NCI-H2196 (cell line): Measurements from ENCODE around the gene TUBGCP4.
"Not testable (repeated sequence)": the region's sequence is repeated elsewhere in the genome, so short reads cannot be mapped to it uniquely, and the experiment has no call there.

Experiments used
- DNase-seq: peaks from one replicate; lab custom pipeline; 2025; ENCODE audit not compliant: unreplicated experiment; lab: John Stamatoyannopoulos, UW

TUBGCP4 gene, protein sequence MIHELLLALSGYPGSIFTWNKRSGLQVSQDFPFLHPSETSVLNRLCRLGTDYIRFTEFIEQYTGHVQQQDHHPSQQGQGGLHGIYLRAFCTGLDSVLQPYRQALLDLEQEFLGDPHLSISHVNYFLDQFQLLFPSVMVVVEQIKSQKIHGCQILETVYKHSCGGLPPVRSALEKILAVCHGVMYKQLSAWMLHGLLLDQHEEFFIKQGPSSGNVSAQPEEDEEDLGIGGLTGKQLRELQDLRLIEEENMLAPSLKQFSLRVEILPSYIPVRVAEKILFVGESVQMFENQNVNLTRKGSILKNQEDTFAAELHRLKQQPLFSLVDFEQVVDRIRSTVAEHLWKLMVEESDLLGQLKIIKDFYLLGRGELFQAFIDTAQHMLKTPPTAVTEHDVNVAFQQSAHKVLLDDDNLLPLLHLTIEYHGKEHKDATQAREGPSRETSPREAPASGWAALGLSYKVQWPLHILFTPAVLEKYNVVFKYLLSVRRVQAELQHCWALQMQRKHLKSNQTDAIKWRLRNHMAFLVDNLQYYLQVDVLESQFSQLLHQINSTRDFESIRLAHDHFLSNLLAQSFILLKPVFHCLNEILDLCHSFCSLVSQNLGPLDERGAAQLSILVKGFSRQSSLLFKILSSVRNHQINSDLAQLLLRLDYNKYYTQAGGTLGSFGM

DNA sequence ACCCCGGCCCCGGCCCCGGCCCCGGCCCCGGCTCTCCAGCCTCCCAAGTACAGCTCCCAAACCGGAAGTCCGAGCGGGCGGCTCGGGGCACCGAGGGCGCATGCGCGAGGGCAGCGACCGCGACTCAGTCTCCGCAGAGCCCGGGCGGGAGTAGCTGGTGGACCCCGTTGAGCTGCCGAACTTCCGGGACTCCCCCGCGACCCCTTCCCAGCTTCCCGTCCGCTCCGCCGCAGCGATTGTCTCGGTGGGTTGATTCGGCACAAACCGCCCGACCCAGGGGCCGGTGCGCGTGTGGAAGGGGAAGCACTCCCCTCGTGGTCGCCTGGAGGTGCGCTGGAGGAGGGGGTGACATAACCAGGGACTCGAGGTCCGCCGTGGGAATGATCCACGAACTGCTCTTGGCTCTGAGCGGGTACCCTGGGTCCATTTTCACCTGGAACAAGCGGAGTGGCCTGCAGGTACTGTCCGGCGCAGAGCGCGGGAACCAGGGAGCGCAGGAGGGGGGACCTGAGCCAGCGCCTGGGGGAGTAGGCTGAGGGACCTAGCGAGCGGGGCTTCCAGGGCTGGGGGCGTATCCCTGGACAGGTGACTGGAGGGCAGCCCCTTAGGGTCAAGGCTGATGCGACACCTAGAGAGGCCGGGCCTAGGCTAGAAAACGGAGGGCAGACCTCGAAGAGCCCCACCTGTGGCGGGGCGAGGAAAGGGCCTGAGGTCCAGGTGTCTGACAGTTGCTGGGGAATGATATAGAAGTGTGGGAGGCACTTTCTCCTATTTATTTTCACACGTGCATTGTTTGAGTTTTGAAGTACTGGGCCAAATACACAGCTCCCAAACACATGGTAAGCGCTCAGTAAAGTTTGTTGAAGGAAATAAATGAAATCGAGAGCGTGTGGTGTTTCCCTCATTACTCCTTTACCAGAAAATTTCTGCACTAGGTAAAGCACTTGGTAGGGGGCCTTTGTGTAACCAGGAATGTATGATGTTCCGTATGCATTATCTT, at the start of gene TUBGCP4, which contains the start of gene ZSCAN29:
Gene TUBGCP4, plus strand, starts transcription at position 127 of the 1,000 bp plus-strand sequence. Its CDS starts 254 bp downstream, at position 381.
Gene ZSCAN29, minus strand, starts transcription at position 69 of the 1,000 bp plus-strand sequence. CDS start 1,130 bp downstream, outside the sequence.
- DNase-seq: peak; percentile 68

DNA sequence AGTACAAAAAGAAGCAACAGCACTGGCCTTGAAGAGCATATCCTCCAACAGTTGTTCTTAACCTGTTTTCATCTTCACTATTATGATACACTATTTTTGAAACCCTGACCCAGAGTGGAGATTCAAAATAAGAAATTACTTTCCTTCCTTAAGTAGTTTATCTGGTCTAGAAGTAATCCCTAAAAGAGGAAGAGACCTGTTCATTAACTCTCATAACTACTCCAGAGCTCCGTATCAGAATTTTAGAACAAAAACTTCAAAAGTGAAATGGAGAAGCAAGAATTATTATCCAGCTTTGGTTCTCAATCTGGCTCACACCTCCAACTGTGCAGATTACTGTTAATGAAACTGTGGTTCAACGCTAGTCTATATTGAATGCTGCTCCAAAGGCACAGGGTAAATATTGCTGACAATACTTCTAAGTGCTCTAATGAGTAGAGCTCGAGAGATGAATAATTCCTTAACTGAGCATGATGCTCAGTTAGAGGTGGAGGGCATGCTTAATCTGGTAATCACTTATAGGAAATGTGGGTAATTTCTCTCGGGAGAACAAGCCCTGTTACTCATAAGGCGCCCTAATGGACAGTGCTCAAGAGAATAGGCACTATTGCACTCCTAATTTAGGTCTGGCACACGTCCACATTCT, 45.7 kb upstream of the TUBGCP4 start:
- no peak for DNase-seq

DNA sequence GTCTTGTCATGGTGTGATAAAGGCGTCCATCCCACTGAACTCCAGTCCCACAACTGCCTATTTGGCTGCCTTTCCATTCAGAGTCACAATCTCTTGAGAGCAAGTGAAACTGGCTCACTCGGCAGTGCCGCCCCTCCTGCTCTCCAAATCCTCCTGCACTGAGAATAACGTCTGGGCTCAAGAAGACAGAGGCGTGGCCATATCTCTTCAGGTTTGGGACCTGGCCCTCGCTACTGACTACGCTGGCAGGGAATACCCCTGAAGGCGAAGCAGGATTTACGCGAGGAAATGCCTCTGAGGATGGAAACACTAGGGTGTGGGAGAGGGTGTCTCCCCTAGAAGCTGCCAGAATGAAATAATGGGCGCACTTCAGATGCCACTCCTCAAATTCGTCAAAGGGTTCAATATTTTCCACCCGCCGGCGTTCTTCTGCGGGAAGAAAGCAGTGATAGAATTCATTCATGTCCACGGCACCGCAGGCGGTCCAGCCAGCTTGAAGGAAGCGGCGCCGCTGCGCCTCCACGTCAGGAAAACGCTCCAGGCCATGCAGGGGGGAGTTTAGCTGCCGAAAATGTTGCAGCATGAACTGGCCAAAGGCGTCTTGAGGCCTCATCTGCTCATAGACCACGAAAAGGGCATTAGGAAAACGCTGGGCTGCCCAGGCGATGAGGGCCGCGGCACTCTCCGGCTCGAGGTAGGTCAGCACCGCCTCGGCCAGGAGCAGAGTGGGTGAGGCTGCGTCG, 41.5 kb upstream of the TUBGCP4 start:
- no peak for DNase-seq

DNA sequence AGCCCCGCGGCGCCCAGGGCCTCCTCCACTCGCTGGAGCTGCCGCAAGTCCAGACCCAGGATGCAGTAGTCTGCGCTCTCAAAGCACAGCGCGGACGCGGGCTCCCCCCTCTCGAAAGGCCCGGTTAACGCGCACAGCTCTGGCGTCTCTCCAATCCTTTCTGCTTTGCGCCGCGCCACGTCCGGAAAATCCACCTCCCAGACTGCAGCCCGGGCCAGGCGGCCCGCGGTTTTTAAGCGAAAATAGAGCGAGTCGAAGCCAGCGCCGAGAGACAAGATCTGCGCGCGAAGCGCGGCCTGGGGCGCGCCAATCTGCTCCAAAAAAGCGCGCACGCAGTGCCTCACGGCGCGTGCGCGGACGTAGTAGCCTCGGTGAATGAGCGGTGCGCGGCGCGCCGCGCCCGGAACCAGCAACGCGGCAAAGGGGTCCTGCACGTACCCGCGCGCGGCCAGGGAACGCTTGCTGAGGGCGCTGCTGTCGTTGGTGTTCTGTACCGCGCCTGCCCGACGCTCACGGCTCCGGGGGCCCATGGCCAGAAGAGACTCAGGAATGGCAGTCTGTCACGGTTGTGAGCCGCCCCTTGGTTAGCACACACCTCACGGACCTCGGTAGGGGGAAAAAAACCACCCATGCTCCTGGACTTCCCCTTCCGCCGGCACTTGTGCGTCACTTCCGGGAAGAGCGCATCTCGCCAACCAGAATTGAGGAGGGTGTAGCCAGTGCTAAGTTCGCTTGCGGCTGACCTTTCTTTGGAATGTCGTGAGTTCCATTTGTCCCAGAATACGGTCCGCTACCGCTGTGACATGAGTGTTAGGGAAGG, 40.7 kb upstream of the TUBGCP4 start, which contains the start of gene LCMT2:
Gene LCMT2, minus strand, starts transcription at position 614 of the 820 bp plus-strand sequence. Its CDS starts 84 bp downstream, at position 530.
- DNase-seq: peak; percentile 67

DNA sequence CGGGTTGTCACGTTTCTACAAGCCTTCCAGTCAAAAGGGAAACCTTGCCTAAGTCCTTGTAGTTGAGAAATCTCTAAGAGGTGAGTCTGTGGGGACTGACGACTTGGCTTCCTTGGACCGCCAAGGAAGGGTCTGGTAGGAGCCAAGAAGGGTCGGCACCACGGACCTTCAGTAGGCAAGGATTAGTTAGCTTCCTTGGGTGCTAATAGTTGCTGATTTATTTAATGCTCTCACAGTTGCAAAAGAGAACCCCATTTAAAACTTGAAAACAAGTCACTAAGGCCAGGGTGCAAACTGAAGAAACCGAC, 40.2 kb upstream of the TUBGCP4 start:
- no peak for DNase-seq

DNA sequence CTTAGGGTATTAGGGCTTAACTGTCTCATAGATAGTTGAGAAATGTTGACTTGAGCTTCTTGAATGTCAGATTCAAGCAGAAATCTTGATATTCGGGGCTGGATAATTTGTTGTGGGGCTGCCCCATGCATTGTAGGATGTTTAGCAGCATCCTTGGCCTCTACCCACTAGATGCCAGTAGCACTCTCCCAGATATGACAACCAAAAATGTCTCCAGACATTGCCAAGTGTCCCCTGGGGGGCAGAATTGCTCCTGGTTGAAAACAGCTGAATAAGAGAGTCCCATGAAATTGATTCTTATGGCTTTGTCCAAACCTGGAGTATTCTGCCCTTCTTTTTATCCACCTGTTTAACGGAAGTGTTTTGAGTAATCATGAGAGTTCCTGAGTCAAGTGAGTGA, 24.6 kb upstream of the TUBGCP4 start:
- no peak for DNase-seq

DNA sequence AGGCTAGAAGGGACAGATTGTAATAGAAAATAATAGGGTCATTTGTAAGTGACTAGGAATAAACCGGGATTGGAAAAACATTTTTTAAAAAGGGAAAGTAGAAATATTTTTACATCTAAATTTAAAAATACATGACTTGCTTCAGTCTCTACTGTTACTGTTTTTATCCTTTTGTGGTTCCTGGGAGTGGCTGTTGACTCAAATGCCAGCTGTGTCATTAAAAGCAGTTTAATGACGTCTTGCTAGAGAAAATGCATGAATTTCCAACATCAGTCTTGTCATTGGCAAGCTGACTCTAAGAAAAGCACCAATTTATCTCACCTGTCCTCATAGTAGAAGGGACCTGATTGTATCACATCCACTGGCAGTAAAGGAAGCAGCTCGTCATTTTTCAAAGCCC, 23.8 kb upstream of the TUBGCP4 start:
- DNase-seq: no peak

DNA sequence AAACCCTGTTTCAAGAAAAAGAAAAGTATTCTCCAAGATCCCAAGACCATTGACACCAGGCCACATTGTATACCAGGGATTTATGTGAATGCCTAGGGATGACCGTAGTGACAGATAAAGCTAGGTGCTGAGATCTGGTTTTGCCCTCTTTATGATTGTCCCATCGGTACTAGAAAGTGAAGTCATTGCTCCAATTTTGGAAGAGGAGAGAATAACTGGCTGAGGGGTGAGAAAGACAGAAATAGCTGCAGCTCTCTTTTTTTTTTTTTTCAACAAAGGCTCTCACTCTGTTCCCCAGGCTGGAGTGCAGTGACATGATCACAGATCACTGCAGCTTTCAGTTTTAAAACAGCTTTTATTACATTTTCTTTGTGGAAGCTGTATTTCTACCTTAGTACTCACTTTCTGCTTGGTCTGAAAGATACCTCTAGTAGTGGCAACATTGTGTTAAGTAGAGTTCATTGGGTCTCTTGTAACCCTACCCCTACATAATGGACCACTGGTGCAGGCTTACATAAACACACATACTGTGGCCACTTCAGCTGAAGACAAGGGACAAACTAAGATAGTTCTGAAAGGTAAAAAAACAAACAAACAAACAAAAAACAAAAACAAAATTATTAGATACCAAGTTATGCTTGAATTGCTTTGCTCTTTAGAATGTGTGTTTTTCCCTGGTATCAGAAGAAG, 18.1 kb upstream of the TUBGCP4 start:
- no peak for DNase-seq

DNA sequence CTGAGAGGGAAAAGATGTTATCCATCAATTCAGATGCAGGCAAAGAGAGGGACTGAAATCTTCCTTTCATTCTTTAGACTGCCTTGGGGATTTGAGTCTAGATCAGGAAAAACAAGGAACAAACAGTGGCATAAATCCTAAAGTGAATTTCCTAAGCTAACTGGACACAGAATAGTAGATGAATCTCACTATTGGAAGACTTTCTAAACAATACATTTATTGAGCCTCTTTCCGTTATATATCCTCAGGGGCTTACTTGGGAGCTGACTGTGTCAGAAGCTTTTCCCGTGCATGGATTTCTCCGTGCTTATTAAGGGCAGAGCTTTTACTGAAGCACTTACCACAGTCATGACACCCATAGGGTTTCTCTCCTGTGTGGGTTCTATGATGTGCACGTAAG, 10.1 kb upstream of the TUBGCP4 start:
- no peak for DNase-seq

DNA sequence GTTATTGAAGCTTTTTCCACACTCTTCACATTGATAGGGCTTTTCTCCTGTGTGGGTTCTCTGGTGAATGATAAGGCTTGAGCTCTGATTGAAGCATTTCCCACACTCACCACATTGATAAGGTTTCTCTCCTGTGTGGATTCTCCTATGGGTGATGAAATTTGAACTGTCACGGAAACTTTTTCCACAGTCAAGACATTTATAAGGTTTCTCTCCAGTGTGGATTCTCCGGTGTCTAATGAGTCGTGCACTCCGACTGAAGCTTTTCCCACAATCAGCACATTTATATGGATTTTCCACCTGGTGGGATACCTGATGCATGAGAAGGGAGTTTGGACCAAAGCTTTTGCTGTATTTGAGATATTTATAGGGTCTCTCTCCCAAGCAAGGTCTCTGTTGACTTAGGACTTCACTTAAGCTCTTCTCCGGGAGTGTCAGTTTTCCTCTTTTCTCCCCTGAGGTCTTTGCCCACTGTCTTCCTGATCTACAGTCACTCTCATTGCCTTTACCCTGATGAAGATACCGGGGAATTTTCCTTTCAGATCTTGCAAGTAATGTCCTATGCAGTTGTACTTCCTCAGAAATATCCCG, 9.5 kb upstream of the TUBGCP4 start:
- no peak for DNase-seq

DNA sequence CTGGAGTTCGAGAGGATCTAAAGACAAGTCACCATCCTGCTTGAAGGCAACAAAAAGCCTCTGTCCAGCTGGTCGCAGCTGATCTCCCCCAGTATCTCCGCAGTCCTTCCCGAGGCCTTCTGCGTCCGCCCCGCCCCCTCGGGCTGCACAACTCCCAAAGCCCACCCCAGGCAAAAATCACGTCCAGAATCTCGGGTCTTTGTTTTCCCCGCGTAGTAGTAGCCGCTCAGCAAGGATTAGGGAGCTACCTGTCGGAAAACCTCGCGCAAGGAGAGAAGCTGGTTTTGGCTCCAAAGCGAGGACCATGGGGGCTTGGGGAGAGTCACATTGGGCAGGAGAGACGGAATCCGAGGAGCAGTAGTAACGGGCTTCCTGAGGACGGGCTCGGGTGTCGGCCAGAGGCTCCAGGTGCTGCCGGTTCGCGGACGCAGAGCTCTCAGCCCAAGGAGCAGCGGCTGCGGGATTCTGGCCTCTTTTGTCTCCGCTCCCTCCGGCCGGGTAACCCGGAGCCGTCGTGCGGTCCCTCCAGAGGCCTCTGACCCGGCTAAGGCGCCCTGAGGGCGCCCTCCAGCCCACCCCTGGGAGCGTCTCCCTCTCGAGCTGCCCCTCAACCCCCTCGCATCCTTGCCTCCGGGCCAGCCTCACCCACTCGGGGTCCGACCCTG, 459 bp upstream of the TUBGCP4 start:
- no peak for DNase-seq

DNA sequence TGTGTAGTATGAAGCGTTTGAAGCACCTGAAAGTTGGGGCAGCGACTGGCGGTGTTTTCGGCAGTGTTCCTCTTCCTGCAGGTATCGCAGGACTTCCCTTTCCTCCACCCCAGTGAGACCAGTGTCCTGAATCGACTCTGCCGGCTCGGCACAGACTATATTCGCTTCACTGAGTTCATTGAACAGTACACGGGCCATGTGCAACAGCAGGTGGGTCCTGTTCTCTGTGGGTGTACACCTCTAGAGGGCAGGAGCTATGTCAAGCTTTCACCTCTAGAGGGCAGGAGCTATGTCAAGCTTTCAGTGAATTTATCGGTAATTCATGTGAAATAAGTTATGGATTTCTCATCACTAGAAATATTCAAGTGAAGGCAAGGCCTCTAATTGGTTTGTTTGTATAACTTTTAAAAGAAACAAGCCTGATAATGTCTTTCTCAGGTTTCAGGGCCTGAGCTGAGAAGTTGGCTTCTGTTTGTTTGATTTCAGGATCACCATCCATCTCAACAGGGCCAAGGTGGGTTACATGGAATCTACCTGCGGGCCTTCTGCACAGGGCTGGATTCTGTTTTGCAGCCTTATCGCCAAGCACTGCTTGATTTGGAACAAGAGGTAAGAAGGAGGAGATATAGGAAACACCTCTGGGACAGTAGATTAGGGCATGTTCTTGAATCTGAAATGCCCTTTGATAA, 5.3 kb downstream of the TUBGCP4 start:
- peak; percentile 14 for DNase-seq

DNA sequence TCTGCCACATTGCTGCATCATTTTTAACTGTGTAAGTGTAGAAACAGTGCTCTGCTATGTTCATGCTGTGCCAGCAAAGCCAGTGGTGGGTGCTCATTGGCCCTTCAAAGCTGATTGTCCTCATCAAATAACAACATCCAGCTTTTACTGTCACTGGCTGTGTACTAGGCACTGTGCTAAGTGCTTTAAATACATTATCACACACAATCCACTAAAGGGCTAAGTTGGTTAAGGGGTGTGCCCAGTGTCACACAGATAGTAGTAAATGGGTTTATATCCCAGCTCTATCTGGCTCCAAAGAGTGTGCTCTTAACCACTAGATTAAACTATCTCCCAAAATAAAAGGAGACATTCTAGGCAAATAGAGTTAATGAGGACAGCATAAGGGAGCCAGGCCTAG, 7.7 kb downstream of the TUBGCP4 start:
- DNase-seq: no peak

DNA sequence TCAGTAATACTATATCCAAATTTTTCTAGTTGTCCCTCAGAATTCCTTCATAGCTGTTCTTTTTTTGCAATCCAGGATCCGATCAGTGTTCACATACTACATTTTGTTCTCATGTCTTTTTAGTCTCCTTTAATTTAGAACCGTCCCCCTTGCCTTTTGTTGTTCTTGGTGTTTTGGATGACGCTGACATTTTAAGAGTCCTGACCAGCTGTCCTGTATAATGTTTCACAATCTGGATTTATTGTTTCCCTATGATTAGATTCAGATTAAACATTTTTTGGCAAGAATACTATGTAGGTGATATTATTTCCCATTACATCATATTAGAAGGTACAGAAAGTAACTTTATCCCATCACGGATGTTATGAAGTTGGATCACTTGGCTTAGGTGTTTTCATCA, 11.4 kb downstream of the TUBGCP4 start:
- DNase-seq: no peak

DNA sequence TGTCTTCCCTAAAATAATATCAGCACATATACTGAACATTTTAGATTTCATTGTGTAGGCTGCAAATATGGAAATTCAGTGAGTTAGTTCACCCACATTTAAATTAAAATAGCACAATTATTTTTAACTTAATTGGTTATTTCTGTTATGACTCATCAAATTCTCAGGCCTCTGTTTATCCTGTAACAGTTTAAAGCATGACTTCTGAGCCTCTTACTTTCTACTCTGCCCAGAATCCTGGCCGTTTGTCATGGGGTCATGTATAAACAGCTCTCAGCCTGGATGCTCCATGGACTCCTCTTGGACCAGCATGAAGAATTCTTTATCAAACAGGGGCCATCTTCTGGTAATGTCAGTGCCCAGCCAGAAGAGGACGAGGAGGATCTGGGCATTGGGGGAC, 12.2 kb downstream of the TUBGCP4 start:
- no peak for DNase-seq

DNA sequence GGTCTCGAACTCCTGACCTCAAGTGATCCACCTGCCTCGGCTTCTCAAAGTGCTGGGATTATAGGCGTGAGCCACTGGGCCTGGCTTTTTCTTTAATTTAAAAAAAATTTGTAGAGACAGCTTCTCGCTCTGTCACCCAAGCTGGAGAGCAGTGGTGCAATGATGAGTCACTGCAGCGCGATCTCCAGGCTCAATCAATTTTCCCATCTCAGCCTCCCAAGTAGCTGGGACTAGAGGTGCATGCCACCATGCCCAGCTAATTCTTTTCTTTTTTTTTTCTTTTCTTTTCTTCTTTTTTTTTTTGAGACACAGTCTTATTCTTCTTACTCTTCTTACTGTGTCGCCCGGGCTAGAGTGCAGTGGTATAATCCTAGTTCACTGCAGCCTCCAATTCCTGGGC, 19.8 kb downstream of the TUBGCP4 start:
- DNase-seq: no peak

DNA sequence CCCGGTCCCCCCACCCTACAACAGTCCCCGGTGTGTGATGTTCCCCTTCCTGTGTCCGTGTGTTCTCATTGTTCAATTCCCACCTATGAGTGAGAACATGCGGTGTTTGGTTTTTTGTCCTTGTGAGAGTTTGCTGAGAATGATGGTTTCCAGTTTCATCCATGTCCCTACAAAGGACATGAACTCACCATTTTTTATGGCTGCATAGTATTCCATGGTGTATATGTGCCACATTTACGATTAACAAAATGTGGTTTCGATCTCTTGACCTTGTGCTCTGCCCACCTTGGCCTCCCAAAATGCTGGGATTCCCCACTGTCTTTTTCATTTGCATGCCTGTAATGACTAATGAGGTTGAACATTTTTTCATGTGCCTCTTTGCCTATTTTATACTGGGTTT, 22.7 kb downstream of the TUBGCP4 start:
- not testable (repeated sequence) for DNase-seq
